Activated naive CD4-positive, alpha-beta T cell treated with anti-CD3 and anti-CD28 coated beads, Interleukin-2, amount 50 U/mL, for 16 hours (primary cell): ENCODE data around the gene AOPEP.

Experiments
- DNase-seq: peaks from one replicate; pipeline ENCODE4 v3.0.0-alpha.2; 2020

Gene AOPEP

GRCh38 chr9:94761481-94761880, 35.0 kb downstream of the AOPEP start:
- DNase-seq, result no peak

GRCh38 chr9:94767331-94768072, 41.0 kb downstream of the AOPEP start:
- no peak for DNase-seq

GRCh38 chr9:94768766-94769165, 42.3 kb downstream of the AOPEP start:
- DNase-seq, result no peak

GRCh38 chr9:94770334-94770733, 43.8 kb downstream of the AOPEP start:
- no peak for DNase-seq

GRCh38 chr9:94771096-94771495, 44.6 kb downstream of the AOPEP start:
- no peak for DNase-seq

GRCh38 chr9:94772144-94772543, 45.6 kb downstream of the AOPEP start:
- DNase-seq, result no peak

GRCh38 chr9:94772639-94773303, 46.3 kb downstream of the AOPEP start:
- no peak for DNase-seq

- no peak for DNase-seq
Measured at GRCh38 chr9:94773655-94774054, 47.2 kb downstream of the AOPEP start.

- no peak for DNase-seq
Measured at GRCh38 chr9:94778013-94778412, 51.5 kb downstream of the AOPEP start.

GRCh38 chr9:94779031-94779430, 52.5 kb downstream of the AOPEP start:
- DNase-seq, result no peak

GRCh38 chr9:94779693-94780290, 53.3 kb downstream of the AOPEP start:
- no peak for DNase-seq

GRCh38 chr9:94780516-94780950, 54.0 kb downstream of the AOPEP start:
- DNase-seq, result no peak

GRCh38 chr9:94782355-94783101, 56.0 kb downstream of the AOPEP start:
- no peak for DNase-seq

GRCh38 chr9:94783102-94783682, 56.7 kb downstream of the AOPEP start:
- DNase-seq, result peak; percentile 19

GRCh38 chr9:94783928-94784327, 57.4 kb downstream of the AOPEP start:
- DNase-seq, result no peak

GRCh38 chr9:94785215-94786169, 59.0 kb downstream of the AOPEP start:
- no peak for DNase-seq

GRCh38 chr9:94786586-94786985, 60.1 kb downstream of the AOPEP start:
- no peak for DNase-seq

GRCh38 chr9:94787266-94787665, 60.8 kb downstream of the AOPEP start:
- no peak for DNase-seq

GRCh38 chr9:94788570-94789105, 62.1 kb downstream of the AOPEP start:
- no peak for DNase-seq

- no peak for DNase-seq
Measured at GRCh38 chr9:94791435-94791834, 64.9 kb downstream of the AOPEP start.

GRCh38 chr9:94792511-94792910, 66.0 kb downstream of the AOPEP start:
- no peak for DNase-seq
